GM21515 (cell line): ENCODE results near the gene STARD3.

Experiments used
- ATAC-seq: cut with Tn5 transposase; IDR thresholded peaks from one replicate; pipeline ENCODE4 v1.9.1; 2021; ENCODE audit not compliant: unreplicated experiment

STARD3 gene

DNA sequence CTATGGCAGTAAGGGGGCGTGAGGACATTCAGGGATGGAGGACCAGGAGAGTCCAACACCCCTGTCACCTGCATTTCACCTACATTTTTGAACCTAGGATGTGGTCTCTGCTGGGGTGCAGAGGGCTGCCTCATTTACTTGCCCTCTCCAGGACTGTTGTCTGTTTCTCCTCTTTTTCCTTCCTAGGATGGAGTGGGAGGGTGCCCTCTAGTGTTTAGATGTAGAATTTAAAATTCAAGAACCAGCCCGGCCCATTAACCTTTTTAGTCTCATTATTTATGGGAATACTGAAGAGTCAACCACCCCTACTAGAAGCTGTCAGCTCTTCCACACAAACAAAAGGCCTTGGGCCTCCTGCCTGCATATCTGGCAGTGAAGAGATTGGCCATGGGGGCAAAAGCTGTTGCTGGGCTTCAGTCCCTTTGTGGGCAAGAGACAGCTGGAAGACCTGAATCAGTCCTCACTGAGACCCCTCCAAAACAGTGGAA is 2.5 kb upstream of the STARD3 start:
- ATAC-seq = no peak

GRCh38 chr17:39635614-39636176 is 1.2 kb upstream of the STARD3 start:
- ATAC-seq = no peak

DNA sequence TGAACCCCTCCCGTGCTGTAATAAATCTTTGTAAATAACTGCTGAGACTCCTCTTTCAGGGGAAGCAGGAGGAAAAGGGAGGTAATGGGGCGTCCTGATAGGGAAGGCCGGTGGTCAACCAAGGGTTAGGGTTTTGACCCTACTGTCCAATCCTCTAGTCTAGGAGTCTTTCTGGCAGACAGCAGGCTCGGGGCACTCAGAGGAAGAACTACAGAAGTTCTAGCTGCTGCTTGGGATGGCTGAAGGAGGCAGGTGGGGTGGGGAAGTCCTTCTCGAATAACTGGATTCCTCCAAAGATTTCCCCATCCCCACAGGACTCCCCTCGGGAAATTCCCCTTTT is 387 bp upstream of the STARD3 start:
- ATAC-seq = no peak

GRCh38 chr17:39638317-39638716 is 1.4 kb downstream of the STARD3 start:
- no peak for ATAC-seq

DNA sequence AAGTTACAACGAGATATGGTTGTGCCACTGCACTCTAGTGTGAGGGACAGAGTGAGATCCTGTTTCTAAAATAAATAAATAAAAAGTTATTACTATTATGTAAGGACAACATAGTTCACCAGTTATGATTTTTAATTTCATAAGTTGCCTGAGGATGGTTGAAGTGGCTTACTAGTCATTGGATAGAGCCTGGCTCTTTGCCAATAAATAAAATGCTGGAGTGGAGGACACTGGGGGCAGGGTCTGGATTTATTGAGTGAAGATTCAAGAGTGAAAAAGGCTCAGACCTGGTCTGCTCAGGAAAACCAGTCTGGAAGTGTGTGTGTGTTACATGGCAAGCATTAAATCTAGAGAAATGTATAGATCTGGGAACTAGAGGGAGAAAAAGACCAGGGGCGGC is 2.1 kb downstream of the STARD3 start:
- ATAC-seq = no peak

DNA sequence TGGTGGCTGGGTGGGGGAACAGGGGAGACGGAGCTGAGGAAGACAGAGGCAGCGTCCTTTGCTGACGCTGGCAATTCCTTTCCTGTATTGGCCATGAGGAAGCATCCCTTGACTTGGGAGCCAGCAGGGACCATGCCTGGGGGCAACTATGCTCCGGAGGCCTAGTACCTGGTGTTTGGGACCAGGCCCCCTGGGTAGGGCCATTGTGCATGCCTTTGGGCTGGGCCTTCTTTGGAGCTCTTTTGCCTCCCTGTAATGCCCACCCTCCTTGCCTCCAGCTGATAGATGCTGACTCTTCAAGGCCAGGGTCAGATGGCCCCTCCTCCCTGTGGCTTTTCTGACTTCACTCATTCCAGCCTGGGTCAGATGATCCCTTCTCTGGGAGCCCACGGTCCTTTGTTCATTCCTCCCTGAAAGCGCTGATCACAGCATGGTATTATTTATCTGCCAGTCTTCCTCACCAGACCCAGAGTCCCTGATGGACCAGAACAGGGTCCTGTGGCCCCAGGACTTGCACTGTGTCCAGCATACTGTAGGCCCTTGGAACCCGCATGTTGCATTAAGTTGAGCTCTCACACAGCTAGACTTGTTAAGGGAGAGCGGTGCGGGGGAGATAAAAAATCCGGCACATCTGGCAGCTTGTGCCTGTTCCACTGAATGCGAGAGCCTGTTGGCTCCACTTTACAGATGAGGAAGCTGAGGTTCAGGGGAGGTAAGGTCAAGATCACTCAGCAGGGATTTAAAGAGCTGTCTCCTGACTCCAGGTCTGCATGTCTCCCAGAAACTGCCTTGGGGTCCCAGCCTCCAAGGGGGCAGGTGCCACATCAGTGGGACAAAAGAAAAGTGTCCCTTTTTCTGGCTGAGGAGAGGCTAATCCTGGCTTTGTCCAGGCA is 2.9 kb downstream of the STARD3 start:
- no peak for ATAC-seq

DNA sequence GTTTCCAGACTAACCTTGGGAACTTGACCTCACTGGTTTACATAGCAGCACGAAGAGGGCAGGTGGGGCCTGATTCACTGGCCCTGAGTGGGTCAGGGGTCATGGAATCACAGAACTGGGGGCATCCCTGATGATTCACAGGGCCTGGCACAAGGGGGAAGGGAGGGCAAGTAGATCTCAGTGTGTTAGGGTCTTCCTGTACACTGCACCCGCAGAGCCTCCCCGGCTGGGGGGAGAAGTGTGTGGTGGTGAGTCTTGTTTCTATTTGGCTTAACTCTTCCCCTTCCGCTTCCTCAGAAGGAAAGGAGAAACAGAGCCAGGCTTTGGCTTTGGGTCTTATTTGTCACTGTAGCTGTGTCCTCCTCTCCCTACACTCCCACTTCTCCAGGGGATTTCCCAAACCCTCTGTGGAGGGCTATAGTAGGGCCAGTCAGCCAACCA is 3.7 kb downstream of the STARD3 start:
- ATAC-seq = no peak

DNA sequence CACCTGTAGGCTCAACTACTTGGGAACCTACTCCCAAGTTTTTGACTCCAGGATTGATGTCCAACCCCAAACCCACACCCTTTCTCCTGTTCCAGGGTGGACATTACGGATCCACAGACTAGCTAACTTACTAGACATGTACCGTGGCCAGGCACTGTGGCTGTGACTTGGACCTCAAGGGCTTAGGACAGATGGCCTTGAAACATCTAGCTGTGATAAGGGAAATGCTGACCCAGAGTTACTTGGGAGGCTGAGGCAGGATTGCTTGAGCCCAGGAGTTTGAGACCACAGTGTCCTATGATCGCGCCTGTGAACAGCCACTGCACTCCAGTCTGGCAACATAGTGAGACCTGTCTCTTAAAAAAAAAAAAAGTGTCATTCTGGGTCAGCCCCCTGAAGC is 4.2 kb downstream of the STARD3 start:
- no peak for ATAC-seq

DNA sequence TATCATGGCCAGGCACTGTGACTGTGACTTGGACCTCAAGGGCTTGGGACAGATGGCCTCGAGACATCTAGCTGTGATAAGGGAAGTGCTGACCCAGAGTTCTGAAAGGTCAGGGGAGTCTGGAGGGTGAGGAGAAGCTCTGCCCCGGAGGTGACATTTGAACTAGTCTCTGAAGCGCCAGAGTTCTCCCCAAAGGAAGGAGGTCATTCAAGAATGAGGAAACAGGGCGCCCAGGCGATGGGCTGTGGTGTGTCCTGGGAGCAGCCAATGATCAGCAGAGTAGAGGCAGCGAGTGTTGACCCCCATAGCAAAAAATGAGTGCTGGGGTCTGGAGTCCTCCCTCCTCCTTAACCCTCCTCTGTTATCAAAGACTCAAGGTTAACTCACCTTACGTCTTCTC is 4.9 kb downstream of the STARD3 start:
- no peak for ATAC-seq

- no peak for ATAC-seq
These were observed 5.5 kb downstream of the STARD3 start for GRCh38 chr17:39642291-39643074.

GRCh38 chr17:39643271-39643670 is 6.3 kb downstream of the STARD3 start:
- no peak for ATAC-seq

- ATAC-seq = no peak
These were observed 10.3 kb downstream of the STARD3 start for GRCh38 chr17:39647256-39647655.

GRCh38 chr17:39648616-39649366 is 11.8 kb downstream of the STARD3 start:
- ATAC-seq = no peak

DNA sequence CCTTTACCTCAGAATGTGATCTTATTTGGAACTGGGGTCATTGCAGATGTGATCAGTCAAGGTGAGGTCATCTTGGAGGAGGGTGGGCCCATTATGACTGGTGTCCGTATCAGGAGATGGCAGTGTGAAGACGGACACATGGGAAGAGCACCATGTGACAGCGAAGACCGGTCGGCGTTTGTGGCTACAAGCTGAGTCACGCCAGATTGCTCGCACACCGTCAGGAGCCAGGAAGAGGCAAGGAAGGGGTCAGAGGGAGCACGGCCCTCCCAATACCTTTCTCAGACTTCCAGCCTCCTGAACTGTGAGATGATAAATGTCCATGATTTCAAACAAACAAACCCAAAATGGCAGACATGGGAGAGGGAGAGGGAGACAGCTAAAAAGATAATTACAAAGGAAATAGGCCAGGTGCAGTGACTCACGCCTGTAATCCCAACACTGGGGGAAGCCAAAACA is 13.2 kb downstream of the STARD3 start:
- ATAC-seq = no peak

DNA sequence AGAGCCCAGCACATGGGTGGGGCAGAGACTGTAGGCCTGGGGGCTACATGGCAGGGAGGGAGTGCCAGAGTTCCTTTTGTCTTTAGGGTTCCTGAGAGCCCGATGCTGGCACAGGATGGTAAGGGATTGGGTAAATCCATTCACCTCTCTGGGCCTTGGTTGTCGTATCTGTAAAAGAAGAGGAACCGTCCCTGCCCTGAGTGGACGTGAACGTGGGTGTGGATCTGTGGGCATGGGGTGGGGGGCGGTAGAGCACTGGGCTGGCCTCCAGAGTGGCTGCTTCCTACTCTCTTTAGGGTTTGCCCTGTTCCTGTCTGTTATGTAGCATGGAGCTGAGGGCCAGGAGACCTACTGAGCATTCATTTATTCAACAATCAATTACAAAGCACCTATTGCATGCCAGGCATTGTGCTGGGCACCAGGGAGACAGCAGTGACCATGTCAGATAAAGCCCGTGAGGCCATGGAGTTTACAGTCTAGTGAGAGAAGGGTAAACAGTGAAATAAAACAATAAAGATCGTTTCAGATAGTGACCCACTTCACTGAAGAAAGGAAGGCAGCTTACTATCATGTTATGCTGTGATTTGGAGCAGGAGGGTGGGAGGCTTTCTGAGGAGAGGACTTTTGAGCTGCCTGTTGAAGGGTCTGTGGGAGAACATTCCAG is 15.1 kb downstream of the STARD3 start:
- ATAC-seq = no peak

DNA sequence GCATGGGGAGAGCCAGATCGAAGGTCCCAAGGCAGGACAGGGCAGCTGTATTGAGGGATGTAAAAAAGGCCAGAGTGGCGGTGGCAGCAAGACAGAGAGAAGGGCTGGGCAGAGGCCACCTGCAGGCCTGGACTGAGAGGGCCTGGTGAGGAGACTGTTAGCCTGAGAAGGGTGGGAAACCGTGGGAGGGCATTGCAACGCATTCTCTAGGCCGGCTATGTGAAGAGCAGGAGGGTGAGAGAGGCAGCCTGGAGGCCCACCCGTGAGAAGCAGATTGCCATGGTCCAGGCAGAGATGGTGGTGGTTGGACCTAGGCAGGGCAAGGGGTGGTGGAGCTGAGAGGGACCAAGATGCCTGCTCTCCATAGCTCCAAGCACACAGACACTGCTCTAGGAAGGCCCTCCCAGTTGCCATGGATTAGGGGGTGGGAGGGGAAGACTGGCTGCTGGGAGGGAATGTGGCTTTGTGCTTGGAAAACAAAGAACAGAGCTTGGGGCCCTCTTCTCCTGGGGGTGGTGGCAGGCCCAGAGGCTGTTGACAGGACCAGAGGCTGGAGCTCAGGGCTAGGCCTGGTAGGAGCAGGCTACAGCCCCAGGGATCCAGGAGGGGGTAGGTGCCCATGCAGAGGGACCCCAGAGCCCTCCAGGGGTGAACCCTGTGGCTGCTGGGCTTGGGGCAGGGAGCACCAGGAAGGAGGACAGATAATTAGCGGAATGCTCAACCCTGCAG is 15.8 kb downstream of the STARD3 start:
- no peak for ATAC-seq

GRCh38 chr17:39653316-39653661 is 16.3 kb downstream of the STARD3 start:
- ATAC-seq = no peak

- ATAC-seq = no peak
These were observed 16.9 kb downstream of the STARD3 start for GRCh38 chr17:39653662-39654331.

- ATAC-seq = no peak
These were observed 18.2 kb downstream of the STARD3 start for GRCh38 chr17:39655105-39655504.
